GM21390 (cell line): ENCODE measurements around the gene LPAR6.
"Not testable (repeated sequence)": the region's sequence is repeated elsewhere in the genome, so short reads cannot be mapped to it uniquely, and the experiment has no call there.

Source experiments
- ATAC-seq: cut with Tn5 transposase; IDR thresholded peaks from one replicate; pipeline ENCODE4 v1.9.1; 2021; ENCODE audit not compliant: unreplicated experiment

Gene LPAR6, protein sequence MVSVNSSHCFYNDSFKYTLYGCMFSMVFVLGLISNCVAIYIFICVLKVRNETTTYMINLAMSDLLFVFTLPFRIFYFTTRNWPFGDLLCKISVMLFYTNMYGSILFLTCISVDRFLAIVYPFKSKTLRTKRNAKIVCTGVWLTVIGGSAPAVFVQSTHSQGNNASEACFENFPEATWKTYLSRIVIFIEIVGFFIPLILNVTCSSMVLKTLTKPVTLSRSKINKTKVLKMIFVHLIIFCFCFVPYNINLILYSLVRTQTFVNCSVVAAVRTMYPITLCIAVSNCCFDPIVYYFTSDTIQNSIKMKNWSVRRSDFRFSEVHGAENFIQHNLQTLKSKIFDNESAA

DNA sequence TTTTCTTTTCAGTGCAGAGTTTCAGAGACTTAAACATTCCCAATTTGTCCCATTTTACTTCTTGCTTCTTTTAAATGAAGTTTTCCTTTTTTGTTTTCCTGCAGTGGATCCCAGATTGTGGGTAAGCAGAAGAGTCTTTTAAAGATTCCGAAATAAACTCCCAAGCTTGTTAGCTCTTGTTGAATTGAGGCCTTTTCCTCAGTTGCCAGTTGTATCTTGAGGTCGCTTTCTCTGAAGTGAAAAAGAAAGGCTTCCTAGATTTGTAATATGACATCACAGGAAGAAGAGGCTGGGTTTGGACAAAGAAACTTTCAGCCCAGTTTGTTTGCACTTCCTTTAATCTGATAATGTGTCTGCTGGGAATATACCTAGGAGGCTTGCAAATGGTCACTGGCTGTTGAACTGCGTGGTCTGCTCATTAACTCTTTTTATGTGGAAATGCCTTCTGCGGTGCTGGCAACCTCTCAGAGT lies at the start of gene LPAR6:
Gene LPAR6 (minus strand): TSS at position 233 of the 471 bp plus-strand sequence. CDS start 690 bp downstream, outside the sequence.
- no peak for ATAC-seq

- ATAC-seq = no peak
Measured at GRCh38 chr13:48457578-48458242, 44.8 kb upstream of the LPAR6 start.

DNA sequence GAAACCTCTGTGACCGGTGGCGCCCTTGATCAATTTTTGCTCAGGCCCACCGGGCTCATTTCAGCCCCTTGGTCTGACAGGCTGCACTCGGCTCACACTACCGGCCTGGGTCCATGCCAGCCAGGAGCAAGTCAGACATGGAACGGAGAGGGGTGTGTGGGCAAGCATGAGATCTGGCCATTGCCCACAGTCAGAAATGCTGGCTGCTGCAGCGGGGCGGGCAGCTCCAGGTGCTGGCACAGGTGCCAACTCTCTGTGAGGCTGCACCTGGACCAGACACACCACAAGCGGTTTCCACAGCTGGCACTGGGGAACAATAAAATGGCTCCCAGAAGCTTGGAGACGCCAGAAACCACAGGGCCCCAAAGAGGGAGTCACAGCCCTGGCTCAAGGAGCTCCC lies 43.6 kb upstream of the LPAR6 start:
- ATAC-seq = no peak

GRCh38 chr13:48451196-48451595 lies 38.3 kb upstream of the LPAR6 start:
- not testable (repeated sequence) for ATAC-seq

DNA sequence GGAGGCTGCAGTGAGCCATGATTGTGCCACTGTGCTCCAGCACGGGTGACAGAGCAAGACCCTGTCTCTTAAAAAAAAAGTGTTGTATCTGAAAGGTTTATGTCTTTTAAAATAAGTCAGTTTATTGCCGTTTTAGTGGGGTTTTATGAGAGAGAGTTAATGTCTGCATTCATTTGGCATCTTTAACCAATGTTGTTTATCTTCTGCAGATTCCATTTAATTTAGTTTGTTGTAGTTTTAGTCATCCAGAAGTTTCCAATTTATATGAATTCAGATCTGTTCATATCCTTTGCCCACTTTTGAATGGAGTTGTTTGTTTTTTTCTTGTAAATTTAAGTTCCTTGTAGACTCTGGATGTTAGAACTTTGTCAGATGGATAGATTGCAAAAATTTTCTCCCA lies 36.7 kb upstream of the LPAR6 start:
- no peak for ATAC-seq

GRCh38 chr13:48448959-48449614 lies 36.2 kb upstream of the LPAR6 start:
- ATAC-seq = no peak

- no peak for ATAC-seq
Measured at GRCh38 chr13:48448285-48448958, 35.5 kb upstream of the LPAR6 start.

GRCh38 chr13:48446464-48446863 lies 33.6 kb upstream of the LPAR6 start:
- ATAC-seq = no peak

- ATAC-seq = no peak
Measured at GRCh38 chr13:48443442-48444208, 30.7 kb upstream of the LPAR6 start.

- no peak for ATAC-seq
Measured at GRCh38 chr13:48437371-48437770, 24.5 kb upstream of the LPAR6 start.

DNA sequence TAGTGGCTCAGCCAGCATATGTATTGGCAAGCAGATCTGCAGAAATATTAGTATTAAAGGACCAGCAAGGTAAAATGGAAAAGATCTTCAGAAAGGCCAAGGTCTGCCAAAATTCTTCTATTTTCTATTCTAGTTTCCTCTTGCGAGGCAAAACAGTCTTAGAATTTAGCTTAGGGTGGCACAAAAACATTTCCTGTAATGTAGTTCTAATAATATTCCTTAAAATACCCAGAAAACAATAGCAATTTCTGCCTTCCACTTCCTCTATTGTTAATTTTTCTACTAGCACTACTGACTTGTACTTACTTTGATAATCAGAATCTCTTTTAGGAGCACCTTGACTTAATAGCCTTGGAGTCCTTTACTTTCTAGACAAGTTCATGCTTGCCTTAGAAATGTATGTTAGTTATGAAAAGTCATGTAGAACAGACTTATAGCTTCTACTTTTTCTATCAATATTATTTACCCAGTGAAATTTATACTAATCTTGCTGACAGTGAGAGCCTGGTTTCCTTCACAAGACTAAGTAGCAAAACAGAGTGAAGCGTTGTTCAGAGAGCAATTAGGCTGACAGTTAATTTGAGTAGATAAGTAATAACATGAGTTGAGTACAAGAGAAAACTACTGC lies 23.9 kb upstream of the LPAR6 start:
- no peak for ATAC-seq

DNA sequence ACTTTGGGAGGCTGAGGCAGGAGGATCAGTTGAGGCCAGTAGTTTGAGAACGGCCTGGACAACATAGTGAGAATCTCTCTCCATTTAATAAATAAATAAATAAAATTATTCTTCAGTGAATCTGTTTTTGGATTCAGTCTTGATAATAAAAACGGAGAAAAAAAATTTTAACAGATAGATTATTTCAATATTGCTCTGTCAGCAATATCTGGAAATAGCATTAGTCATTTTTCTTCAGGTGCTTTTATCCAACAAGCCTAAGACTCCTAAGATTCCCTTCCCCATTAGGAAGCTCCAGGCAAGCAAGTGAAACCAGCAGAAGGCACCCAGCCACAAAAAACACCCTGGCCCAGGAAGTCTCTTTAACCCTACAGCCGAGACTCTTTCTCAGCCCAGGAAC lies 21.3 kb upstream of the LPAR6 start:
- no peak for ATAC-seq

DNA sequence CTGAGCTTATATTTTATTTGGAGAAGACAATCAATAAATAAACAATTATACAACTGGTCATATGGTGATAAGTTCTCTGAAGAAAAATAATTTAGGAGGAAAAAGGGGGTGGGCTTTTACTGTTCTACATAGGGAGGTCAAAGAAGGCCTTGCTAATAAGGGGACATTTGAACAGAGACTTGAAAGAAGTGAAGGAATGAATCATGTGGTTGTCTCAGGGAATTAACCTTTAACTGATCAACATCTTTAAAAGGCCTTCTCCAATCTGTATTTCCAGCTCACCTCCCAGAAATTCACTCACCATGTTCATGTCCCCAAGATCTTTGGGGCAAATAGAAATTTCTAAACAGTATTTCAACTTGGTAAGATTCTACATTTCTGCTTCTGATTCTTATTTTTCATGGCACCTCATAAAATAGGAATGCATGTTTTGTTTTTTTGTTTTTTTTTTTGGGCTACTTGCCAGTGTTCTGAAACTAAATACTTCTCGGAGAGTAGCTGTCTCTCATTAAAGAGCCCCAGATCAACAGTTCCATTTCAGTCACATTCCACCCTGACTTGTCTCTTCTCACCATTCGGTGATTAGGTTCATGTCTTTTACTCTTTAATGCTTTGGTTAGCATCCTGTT lies 19.2 kb upstream of the LPAR6 start:
- ATAC-seq = no peak

- ATAC-seq = no peak
Measured at GRCh38 chr13:48431431-48431830, 18.5 kb upstream of the LPAR6 start.

GRCh38 chr13:48429886-48430285 lies 17.0 kb upstream of the LPAR6 start:
- peak; percentile 71 for ATAC-seq

- ATAC-seq = no peak
Measured at GRCh38 chr13:48429036-48429435, 16.1 kb upstream of the LPAR6 start.

DNA sequence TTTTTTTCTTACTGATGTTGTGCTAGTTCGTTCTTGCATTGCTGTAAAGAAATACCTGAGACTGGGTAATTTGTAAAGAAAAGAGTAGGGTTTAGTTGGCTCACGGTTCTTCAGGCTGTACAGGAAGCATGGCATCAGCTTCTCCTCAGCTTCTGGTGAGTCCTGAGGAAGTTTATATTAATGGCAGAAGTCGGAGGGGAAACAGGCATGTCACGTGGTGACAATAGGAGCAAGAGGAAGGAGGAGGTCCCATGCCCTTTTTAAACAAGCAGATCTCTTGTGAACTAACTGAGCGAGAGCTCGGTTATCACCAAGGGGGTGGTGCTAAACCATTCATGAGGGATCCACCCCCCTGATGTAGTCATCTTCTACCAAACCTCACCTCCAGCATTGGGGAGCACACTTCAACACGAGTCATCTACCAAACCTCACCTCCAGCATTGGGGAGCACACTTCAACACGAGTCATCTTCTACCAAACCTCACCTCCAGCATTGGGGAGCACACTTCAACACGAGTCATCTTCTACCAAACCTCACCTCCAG lies 13.9 kb upstream of the LPAR6 start:
- not testable (repeated sequence) for ATAC-seq

DNA sequence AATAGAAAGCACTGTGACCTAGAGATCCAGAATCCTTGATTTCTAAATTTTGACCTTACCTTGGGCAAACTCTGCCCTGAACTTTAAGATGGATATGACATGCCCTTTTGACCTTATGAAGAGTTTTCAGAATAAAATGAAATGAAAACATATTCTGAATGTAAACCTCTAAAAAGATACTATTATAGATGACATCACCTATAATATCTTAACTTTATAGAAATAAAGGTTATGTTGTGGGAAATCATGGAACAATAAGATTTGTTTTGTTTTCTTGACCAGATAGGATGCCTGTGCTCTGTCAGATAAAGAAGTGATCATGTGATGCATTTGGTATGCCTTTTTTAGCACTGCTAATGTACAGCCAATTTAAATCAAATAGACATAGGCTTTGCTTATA lies 13.1 kb upstream of the LPAR6 start:
- no peak for ATAC-seq

GRCh38 chr13:48424212-48424611 lies 11.3 kb upstream of the LPAR6 start:
- ATAC-seq = no peak
